Gastroesophageal sphincter (tissue), 3 donors: Measurements from ENCODE around the gene FOXP4.

Source experiments
- EP300 ChIP-seq: sonication (generic); formaldehyde crosslinking; IDR thresholded peaks from one replicate; pipeline ENCODE4 v1.6.1; 2017; ENCODE audit warnings: antibody characterized with exemption, mild to moderate bottlenecking
- POLR2A ChIP-seq, 2 donors: fragments of 450-650 bp; IDR thresholded peaks; one replicate each; pipeline ENCODE4 v1.6.1; 2017; ENCODE audit warnings: antibody characterized with exemption in 2 of 2, mild to moderate bottlenecking in 2 of 2, moderate library complexity in 1 of 2
- POLR2AphosphoS5 ChIP-seq: sonication (generic); formaldehyde crosslinking; IDR thresholded peaks from one replicate; pipeline ENCODE4 v1.6.1; 2017; ENCODE audit warnings: antibody characterized with exemption
- TF ChIP-seq, protein P1 (sequence below), 4 experiments: fragments of 200-600 bp in 2 of 4; fragments of 450-650 bp in 2 of 4; sonication (generic) in 1 of 4; IDR thresholded peaks; one replicate each; pipeline ENCODE4 v1.5.1; 2017 to 2019; ENCODE audit warnings: antibody characterized with exemption in 4 of 4, mild to moderate bottlenecking in 2 of 4, moderate library complexity in 2 of 4

DNA sequence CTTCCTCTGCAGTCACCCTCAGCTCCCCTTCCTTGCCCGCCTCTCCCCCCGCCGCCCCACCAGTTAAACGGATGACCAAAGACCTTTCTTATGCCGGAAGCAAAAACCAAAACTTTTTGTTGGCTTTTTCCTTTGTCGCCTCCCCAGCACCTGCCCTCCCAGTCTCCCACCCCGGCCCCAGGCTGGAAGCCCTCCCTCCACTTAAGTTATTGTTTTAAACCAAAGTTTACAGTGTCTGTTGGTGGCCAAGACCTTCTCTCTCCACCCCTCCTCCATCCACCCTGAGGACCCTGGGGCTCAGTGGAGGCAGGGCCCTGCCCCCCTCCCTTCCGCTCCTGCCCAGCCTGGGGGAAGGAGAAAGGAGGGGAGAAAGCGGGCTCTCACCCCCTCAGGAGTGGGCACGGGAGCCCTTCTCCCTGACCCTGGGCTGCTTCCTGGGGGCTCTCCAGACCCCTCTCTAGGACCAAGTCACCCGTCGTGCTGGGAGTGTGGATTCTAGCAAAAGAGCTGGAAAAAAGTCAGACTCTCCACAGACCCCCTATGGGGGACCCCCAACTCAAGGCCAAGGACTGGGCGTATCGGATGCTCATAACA lies 53.8 kb downstream of the FOXP4 start:
- no peak for TF ChIP-seq POLR2AphosphoS5
- TF ChIP-seq POLR2A (IDR thresholded peaks at IDR 0.05), result no peak
- TF ChIP-seq, protein P1, sequence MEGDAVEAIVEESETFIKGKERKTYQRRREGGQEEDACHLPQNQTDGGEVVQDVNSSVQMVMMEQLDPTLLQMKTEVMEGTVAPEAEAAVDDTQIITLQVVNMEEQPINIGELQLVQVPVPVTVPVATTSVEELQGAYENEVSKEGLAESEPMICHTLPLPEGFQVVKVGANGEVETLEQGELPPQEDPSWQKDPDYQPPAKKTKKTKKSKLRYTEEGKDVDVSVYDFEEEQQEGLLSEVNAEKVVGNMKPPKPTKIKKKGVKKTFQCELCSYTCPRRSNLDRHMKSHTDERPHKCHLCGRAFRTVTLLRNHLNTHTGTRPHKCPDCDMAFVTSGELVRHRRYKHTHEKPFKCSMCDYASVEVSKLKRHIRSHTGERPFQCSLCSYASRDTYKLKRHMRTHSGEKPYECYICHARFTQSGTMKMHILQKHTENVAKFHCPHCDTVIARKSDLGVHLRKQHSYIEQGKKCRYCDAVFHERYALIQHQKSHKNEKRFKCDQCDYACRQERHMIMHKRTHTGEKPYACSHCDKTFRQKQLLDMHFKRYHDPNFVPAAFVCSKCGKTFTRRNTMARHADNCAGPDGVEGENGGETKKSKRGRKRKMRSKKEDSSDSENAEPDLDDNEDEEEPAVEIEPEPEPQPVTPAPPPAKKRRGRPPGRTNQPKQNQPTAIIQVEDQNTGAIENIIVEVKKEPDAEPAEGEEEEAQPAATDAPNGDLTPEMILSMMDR (IDR thresholded peaks at IDR 0.05), result no peak
- no peak for TF ChIP-seq EP300
